Stimulated activated CD4-positive, alpha-beta T cell treated with anti-CD3 and anti-CD28 coated beads, TNF-alpha, amount 100 ng/mL, for 4 hours (primary cell): ENCODE data around the gene GRIK5.

ENCODE experiments used
- DNase-seq, 3 experiments: peaks; one replicate each; pipeline ENCODE4 v3.0.0-alpha.2; 2020; ENCODE audit warnings: low read depth in 3 of 3

GRIK5 gene

GRCh38 chr19:42095142-42095813 lies 25.3 kb upstream of the GRIK5 start:
- no peak for DNase-seq

GRCh38 chr19:42093926-42094325 lies 23.9 kb upstream of the GRIK5 start:
- no peak for DNase-seq

GRCh38 chr19:42093505-42093904 lies 23.5 kb upstream of the GRIK5 start:
- no peak for DNase-seq

GRCh38 chr19:42092350-42092749 lies 22.3 kb upstream of the GRIK5 start:
- no peak for DNase-seq

- no peak for DNase-seq
Observed at GRCh38 chr19:42091742-42092141, 21.7 kb upstream of the GRIK5 start.

GRCh38 chr19:42091300-42091699 lies 21.3 kb upstream of the GRIK5 start:
- DNase-seq = no peak

GRCh38 chr19:42090672-42091071 lies 20.7 kb upstream of the GRIK5 start:
- DNase-seq = no peak

- no peak for DNase-seq
Observed at GRCh38 chr19:42089772-42090171, 19.8 kb upstream of the GRIK5 start.

- DNase-seq = no peak
Observed at GRCh38 chr19:42089191-42089750, 19.3 kb upstream of the GRIK5 start.

- no peak for DNase-seq
Observed at GRCh38 chr19:42088471-42089190, 18.6 kb upstream of the GRIK5 start.

GRCh38 chr19:42086770-42087550 lies 17.0 kb upstream of the GRIK5 start:
- DNase-seq = no peak

- DNase-seq = no peak
Observed at GRCh38 chr19:42086188-42086736, 16.3 kb upstream of the GRIK5 start.

- no peak for DNase-seq
Observed at GRCh38 chr19:42083537-42083936, 13.5 kb upstream of the GRIK5 start.

GRCh38 chr19:42081584-42082203 lies 11.7 kb upstream of the GRIK5 start:
- DNase-seq = no peak

GRCh38 chr19:42080764-42081375 lies 10.9 kb upstream of the GRIK5 start:
- DNase-seq = no peak

GRCh38 chr19:42079886-42080763 lies 10.1 kb upstream of the GRIK5 start:
- no peak for DNase-seq

GRCh38 chr19:42079276-42079669 lies 9.3 kb upstream of the GRIK5 start:
- no peak for DNase-seq

- DNase-seq = no peak
Observed at GRCh38 chr19:42078538-42079275, 8.7 kb upstream of the GRIK5 start.

GRCh38 chr19:42078058-42078457 lies 8.1 kb upstream of the GRIK5 start:
- no peak for DNase-seq
